ENCODE data around the gene CLDN11. TPM values are rescaled to one million over a fixed set of nuclear protein-coding genes. Genes with fewer than 3 reads are reported as not detected.

CLDN11 gene
- total and polyA plus RNA-seq, 2 of the 8 experiments (the other 6 are each of a cell fraction or from before 2014, with no cell fraction given): 4.8 to 12.5 TPM

DNA sequence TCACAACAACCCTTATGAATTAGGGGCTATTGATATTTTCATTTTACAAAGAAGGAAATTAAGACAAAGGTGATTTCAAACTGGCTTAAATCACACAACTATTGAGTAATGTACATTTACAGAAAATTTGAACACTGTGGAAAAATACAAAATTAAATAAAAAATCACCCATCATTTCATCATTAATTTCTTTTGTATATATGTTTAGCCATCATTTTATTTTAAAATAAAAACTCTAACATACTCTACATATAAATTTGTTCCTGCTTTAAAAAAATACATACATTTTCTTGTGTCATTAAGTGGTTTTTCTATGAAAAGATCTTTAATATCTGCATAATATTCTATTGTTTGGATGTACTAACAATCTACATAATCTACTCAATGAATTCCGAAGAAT, 20.2 kb downstream of the CLDN11 start (continued):
- TF ChIP-seq CHD7 (IDR thresholded peaks at IDR 0.05; ENCODE audit: insufficient replicate concordance, low read length): no peak
- no peak for TF ChIP-seq E2F6 (IDR thresholded peaks at IDR 0.05)
- no peak for TF ChIP-seq SIRT6 (IDR thresholded peaks at IDR 0.05; ENCODE audit: low read length)
- no peak for TF ChIP-seq RBBP5 (IDR thresholded peaks at IDR 0.05; ENCODE audit: borderline replicate concordance, low read depth, low read length)
- no peak for TF ChIP-seq SP4 (IDR thresholded peaks at IDR 0.05; ENCODE audit: low read length)
- no peak for TF ChIP-seq TAF1 (IDR thresholded peaks at IDR 0.05; ENCODE audit: low read depth, low read length)
- TF ChIP-seq KDM1A (IDR thresholded peaks at IDR 0.05; ENCODE audit: borderline replicate concordance, low read length): no peak
- no peak for TF ChIP-seq JUND (IDR thresholded peaks at IDR 0.05; ENCODE audit: low read length)

All from H1 (cell line).